Panc1 (cell line): Measurements from ENCODE around the gene SLC22A23.

Experiments
- CTCF ChIP-seq: fragments of 450-650 bp; IDR thresholded peaks from 2 replicates; pipeline ENCODE4 v1.5.1; 2017; ENCODE audit warnings: mild to moderate bottlenecking
- POLR2AphosphoS5 ChIP-seq: IDR thresholded peaks from 2 replicates; pipeline ENCODE4 v1.6.1; 2012; ENCODE audit warnings: mild to moderate bottlenecking, low read depth, low read length, moderate library complexity

- TF ChIP-seq CTCF: no peak
- TF ChIP-seq POLR2AphosphoS5: no peak
Measured at GRCh38 chr6:3277251-3277650, 179.6 kb downstream of the SLC22A23 start.
